Right renal pelvis (tissue), 4 donors: ENCODE measurements around the gene OCA2. TPM values are rescaled to one million over a fixed set of nuclear protein-coding genes. Genes with fewer than 3 reads are reported as not detected.

Source experiments
- polyA plus RNA-seq, 4 donors: library from polyadenylated mRNA; unstranded; fragments of 120-200 nt; gene quantifications; one replicate each; pipeline ENCODE4 v1.2.1, GENCODE V29; 2013; ENCODE audit not compliant: insufficient read length in 4 of 4

Gene OCA2
- polyA plus RNA-seq, 4 donors = 8.7 to 11.2 (median 9.4) TPM

Other genes with a start within 250 kb of the OCA2 start
- 10 to 100 TPM; 46.4 to 54.2 (median 50.4) TPM for gene HERC2, start 222.9 kb upstream of the OCA2 start, polyA plus RNA-seq